DMS 273 treated with DMSO at 0.1 percent for 48 hours (cell line): ENCODE results near the gene LINGO4.

Experiments
- DNase-seq: peaks from one replicate; lab custom pipeline; 2025; lab: John Stamatoyannopoulos, UW

Gene LINGO4

DNA sequence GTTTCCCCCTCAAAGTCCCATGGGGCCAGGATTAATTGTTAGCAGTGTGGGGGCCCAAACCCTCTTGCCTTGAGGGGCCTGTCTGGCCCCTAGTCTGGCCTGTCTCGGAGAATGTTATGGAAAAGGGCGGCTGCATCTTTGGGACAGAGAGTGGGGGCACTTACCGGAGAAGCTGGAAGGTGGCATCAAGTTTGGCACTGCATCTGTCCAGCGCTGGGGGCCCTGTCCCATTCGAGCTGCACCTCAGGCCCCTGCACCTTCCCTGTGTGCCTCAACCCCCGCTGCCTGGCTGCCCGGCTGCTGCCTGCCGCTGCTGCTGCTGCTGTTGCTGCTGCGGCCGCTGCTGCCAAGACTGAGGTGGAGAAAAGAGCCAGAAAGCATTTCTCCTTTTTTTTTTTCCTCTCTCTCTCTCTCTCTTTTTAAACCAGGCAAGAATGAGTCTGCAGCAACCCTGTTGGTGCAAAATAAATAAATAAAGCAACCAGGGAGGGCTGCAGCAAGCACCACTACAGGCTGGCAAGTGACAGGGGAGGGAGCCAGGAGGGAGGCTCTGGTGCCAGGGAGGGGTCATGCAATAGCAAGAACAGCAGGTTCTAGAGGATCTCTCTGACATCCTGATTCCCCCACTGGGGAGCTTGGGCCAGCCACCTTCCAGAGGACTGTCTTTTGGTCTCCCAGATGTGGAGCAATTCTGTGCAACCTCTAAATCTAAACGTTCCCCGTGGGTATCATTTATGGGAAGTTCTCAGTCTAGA is at the start of gene LINGO4:
Gene LINGO4, minus strand, starts transcription at position 354 of the 755 bp plus-strand sequence. CDS start 2,715 bp downstream, outside the sequence.
- DNase-seq, result no peak

DNA sequence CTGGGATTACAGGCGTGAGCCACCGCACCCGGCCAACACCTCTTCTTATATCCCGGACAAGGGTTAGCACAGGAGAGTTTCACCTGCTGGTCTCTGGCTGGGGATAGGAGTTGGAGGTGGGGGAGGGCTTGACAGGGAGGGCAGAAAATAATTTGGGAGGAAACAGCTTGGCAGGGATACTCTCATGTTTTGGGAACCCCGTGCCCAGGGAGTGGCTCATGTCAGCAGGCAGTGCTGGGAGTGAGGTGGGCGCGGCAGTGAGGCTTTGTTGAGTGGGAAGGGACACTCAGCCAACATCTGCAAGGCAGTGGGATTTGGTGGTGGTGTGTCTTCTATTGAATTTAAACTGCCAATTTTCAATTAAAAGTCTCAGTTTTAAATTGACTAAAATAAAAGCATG is 49.4 kb upstream of the LINGO4 start:
- no peak for DNase-seq

GRCh38 chr1:151853411-151853943 is 48.3 kb upstream of the LINGO4 start, which contains the start of gene THEM5:
Gene THEM5, minus strand, starts transcription at chr1:151853712. Its CDS starts 147 bp downstream, at chr1:151853565.
- no peak for DNase-seq

DNA sequence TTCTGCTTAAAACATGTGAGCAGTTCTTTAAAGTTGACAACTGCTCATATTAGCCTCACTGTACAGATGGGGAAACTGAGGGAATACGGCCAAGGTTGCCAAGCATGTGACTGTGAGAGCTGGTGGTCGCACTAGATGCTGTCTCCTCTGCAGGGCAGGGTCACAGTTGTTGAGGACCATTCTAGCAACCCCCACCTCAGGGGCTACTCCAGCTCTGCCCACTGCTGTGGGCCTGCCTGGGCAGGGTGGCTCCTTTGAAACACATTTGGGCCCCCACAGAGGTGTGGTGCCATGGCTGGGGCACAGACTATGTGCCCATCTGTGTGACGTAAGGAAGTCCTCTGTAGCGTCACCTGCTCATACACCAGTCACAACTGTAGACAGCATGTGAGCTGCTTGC is 47.5 kb upstream of the LINGO4 start:
- no peak for DNase-seq

GRCh38 chr1:151851886-151852285 is 46.7 kb upstream of the LINGO4 start:
- DNase-seq, result no peak

- no peak for DNase-seq
Observed at GRCh38 chr1:151849871-151850270, 44.7 kb upstream of the LINGO4 start.

GRCh38 chr1:151849126-151849525 is 43.9 kb upstream of the LINGO4 start:
- DNase-seq, result no peak

GRCh38 chr1:151847867-151848596 is 42.8 kb upstream of the LINGO4 start:
- DNase-seq, result no peak

DNA sequence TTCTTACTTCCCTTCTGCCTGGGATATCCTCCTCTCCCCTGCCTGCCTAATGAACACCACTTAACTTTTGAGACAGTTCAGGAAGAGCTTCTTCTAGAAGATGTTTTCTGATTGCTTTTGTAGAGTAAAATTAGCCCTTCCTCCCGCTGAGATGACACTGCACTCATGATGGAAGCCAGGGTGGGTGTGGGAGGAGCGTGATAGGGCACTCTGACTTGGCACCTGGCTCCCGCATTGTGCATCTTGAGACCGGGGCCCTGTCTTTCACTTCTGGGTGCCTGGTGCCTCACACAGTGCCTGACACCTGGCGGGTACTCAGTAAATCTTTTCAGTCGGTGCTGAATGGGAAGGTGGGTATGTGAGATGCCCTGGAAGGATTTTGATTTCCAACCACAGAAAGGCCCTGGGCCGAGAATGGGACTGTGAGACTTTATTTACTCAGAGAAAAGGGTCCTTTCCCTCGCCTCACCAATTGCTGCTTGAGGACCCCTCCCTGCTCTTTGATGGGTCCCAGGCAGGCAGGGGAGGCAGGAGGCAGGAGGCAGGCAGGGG is 41.5 kb upstream of the LINGO4 start:
- DNase-seq, result no peak

GRCh38 chr1:151846062-151846568 is 40.9 kb upstream of the LINGO4 start:
- DNase-seq, result no peak

- no peak for DNase-seq
Observed at GRCh38 chr1:151843398-151843797, 38.2 kb upstream of the LINGO4 start.

DNA sequence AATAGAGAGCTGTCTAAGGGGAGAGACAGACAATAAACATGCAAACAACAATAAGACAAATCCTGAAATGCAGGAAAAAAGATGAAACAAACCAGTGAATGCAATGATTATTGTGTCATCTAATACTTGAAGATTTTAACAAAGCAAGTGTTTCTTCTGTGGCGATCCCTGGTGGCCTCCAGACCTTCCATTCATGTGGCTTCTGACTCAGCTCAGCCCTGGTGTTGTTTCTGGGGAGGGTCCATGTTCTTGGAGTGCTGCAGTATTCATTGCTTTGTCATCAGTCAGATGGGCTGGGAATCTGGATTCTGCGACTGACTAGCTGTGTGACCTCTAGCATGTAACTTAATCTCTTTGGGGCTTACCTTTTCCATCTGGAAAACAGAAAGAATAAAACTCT is 35.9 kb upstream of the LINGO4 start:
- no peak for DNase-seq

DNA sequence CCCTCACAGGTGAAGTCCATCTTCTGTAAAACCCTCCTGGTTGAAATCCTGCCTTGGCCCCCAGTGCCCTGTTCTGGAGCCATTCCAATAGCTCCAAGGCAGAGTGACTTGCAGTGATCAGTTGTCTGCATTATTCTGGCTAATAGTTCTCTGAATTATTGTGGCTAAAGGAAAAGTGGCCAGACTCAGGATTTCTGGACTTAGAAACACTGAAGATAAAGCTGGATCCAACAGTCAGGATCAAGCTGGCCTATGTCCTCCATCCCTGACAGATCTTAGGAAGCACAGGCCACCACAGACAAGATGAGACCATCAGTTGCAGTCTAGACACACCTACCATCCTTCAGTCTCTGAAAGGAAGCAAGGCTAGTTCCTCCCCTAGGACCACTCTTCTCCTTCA is 35.2 kb upstream of the LINGO4 start:
- no peak for DNase-seq

GRCh38 chr1:151839457-151840403 is 34.5 kb upstream of the LINGO4 start, which contains the start of gene C2CD4D:
Gene C2CD4D, minus strand, starts transcription at chr1:151839820. Its CDS starts 831 bp downstream, at chr1:151838989.
- DNase-seq, result no peak

DNA sequence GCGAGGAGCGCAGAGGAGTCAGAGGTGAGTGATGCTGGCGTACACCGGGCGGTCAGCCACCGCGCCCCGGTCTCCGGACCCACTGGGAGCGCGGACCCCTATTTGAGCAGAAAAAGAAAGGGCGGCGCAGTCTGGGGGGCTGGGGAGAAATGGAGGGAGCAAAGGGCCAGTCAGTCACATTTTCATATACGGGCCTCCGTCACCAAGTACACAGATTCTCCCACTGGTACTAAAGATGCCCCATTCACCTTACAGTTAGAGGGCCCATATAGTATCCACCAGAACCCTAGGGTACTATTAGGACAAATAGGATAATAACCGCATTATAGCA is 33.8 kb upstream of the LINGO4 start:
- DNase-seq, result no peak

DNA sequence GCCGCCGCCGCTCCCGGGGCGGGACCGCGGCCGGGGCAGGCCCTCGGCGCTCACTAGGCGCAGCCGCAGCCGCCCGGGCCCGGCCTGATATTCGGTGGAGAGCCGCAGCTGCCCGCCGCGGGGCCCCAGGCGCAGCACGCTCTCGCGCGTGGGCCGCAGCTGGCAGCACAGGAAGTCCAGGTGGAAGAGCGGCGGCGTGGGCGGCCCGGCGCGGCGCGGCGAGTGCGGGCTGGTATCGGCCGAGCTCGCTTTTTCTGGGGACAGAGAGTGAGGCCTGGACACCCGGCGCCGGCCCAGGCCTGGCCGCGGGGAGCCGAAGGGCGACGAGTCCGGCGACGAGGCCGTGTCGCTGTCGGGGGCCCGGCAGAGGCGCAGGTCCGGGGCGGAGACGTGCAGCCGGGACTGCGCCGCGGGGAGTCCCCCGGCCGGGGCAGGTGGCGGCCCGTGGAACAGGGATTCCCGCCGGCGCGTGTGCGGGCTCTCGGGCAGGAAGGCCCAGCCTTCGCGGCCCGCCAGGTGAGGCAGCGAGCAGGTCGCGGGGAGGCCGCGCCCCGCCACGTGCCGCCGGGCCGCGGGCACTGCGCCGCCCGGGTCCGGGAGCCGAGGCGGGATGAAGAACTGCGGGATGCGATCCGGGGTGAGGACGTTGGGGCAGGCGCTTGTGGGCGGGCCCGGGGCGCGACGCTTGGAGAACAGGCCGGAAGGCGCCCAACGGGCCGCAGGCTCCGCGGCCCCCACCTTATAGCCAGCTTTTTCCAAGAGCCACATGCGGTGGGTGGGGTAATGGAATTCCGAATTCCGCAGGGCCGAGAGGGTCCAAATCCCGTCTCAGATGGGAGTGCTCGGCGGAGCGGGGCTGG is 33.2 kb upstream of the LINGO4 start:
- DNase-seq, result no peak

DNA sequence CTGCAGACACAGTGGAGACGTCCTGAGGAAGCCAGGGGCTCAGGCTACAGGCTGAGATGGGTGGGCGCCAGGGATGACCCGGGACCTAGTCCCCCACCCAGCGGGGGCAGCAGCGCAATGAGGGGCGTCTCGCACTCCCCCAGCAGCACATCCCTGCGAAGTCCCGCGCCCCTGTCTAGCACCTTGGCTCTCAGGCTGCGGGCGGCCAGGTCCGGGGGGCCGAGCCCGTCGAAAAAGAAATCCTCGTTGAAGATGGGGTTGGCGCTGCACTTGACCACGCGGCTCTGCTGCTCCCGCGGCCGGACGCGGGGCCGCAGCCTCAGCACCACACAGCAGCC is 32.6 kb upstream of the LINGO4 start:
- no peak for DNase-seq

- DNase-seq, result no peak
Observed at GRCh38 chr1:151837197-151837596, 32.0 kb upstream of the LINGO4 start.

GRCh38 chr1:151835596-151835995 is 30.4 kb upstream of the LINGO4 start:
- DNase-seq, result no peak

DNA sequence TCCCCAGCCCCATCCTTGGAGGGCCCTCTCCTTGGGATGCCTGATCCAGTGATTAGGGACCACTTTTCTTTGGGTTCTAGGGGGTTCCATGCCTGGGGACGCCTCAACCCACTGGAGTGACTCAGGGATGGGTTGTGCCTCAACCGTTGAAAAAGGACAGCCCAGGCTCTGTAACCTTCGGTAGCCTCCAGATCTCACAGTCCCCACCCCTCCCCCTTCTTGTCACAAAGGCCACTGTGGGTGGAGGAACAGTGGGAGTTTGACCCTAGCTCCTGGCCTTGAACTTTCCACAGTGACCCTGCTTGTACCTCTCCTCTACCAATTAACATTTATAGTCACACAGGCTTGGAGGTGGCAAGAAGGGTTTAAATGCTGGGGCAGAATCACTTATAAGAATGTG is 29.0 kb upstream of the LINGO4 start:
- DNase-seq, result no peak
